ENCODE data around the gene HUS1. TPM values are rescaled to one million over a fixed set of nuclear protein-coding genes. Genes with fewer than 3 reads are reported as not detected.
"Not testable (repeated sequence)": the region's sequence is repeated elsewhere in the genome, so short reads cannot be mapped to it uniquely, and the experiment has no call there.

The HUS1 gene
- total and polyA plus RNA-seq, 9 donors, result 10.0 to 27.2 (median 20.7) TPM

DNA sequence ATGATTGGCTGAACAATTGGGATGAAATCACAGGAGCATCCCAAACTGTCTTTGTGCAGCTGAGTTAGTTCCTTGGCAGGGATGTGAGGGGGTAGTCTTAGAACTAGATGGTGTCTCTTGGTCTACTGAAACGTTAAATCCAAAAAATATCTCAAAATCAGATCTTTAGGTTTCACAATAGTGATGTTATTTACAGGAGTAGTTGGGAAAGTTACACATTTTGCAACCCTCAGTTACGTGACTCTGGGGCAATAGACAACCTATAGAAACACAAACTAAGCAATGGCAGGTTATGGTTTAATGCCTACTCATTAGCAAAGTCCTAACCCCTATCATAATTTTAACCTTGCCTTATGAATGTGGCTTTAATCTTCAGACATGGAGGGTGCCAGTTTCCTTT lies 55.1 kb downstream of the HUS1 start:
- H3K27me3 ChIP-seq, result no peaks in the 10 kb centered on the region
- intact Hi-C loops (cut with DNase I), result no loop called here
- no peak overlapping the region for H3K4me3 ChIP-seq
- 72 to 81% (median 75%) methylated on average over 2 of the region's 2 CpGs for WGBS, 3 donors
- no peak for TF ChIP-seq EP300 (IDR thresholded peaks at IDR 0.05)
- no peak for TF ChIP-seq POLR2A (IDR thresholded peaks at IDR 0.05)
- TF ChIP-seq, protein P1, sequence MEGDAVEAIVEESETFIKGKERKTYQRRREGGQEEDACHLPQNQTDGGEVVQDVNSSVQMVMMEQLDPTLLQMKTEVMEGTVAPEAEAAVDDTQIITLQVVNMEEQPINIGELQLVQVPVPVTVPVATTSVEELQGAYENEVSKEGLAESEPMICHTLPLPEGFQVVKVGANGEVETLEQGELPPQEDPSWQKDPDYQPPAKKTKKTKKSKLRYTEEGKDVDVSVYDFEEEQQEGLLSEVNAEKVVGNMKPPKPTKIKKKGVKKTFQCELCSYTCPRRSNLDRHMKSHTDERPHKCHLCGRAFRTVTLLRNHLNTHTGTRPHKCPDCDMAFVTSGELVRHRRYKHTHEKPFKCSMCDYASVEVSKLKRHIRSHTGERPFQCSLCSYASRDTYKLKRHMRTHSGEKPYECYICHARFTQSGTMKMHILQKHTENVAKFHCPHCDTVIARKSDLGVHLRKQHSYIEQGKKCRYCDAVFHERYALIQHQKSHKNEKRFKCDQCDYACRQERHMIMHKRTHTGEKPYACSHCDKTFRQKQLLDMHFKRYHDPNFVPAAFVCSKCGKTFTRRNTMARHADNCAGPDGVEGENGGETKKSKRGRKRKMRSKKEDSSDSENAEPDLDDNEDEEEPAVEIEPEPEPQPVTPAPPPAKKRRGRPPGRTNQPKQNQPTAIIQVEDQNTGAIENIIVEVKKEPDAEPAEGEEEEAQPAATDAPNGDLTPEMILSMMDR (IDR thresholded peaks at IDR 0.05), result no peak
- H3K9me3 ChIP-seq, result no peaks in the 10 kb centered on the region
- DNase-seq, result no peak
- no peak overlapping the region for H3K27ac ChIP-seq
- no peaks in the 10 kb centered on the region for H3K36me3 ChIP-seq
- H3K4me1 ChIP-seq (ENCODE audit: insufficient read depth), result no peaks in the 10 kb centered on the region

DNA sequence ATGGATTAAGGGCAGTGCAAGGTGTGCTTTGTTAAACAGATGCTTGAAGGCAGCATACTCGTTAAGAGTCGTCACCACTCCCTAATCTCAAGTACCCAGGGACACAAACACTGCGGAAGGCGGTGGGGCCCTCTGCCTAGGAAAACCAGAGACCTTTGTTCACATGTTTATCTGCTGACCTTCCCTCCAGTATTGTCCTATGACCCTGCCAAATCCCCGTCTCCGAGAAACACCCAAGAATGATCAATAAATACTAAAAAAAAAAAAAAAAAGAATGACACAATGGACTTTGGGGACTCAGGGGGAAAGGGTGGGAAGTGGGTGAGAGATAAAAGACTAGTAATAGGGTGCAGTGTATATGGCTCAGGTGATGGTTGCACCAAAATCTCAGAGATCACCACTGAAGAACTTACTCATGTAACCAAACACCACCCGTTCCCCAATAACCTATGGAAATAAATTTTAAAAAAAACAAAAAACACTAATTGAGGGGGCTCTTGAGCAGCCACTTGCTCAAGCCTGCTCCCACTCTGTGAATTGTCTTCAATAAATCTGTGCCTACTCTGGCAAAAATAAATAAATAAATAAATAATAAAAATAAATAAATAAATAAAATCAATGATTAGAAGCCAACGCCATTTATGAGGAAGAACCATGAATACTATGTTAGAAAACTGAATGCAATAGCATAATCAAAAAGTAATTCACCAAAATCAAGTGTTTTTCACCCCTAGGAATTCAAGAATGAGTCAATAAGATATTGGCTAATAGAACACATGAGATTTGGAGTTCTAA lies 56.1 kb downstream of the HUS1 start:
- H3K9me3 ChIP-seq; DNase-seq; H3K27ac ChIP-seq; H3K36me3 ChIP-seq; intact Hi-C loops (cut with DNase I); H3K4me3 ChIP-seq; H3K4me1 ChIP-seq (ENCODE audit: insufficient read depth); H3K27me3 ChIP-seq: not testable (repeated sequence)
- 72 to 84% (median 78%) methylated on average over 8 of the region's 8 CpGs for WGBS, 3 donors

DNA sequence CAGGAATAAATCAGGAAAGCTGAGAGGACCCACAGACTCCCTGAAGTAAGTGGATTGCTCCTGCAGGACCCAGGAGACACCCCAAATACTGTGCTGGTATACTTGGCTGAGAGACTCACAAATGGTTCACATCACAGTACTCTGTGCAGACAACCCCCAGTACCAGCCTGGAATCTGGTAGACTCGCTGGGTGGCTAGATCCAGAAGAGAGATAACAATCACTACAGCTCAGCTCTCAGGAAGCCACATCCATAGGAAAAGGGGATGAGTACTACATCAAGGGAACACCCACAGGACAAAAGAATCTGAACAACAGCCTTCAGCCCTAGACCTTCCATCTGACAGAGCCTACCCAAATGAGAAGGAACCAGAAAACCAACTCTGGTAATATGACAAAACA lies 62.9 kb downstream of the HUS1 start:
- H3K4me3 ChIP-seq; H3K27me3 ChIP-seq; H3K27ac ChIP-seq; H3K4me1 ChIP-seq (ENCODE audit: insufficient read depth); H3K9me3 ChIP-seq; H3K36me3 ChIP-seq; intact Hi-C loops (cut with DNase I); DNase-seq: not testable (repeated sequence)
- WGBS, 3 donors, result 56 to 78% (median 77%) methylated on average over 1 of the region's 1 CpG

DNA sequence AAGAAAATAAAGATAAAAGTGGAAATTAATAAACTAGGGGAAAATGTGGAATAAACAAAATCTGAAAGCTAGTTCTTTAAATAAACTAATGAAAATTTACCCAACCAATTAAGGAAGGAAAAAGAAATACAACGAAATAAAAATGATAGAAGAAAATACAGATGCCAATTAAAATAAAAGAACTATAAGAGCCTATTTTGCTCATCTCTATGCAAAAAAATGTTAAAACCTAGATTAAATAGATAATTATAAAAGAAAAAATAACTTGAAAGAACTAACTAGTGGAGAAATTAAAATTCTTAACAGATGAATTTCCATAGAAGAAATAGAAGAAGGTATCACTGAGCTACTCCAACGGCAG lies 63.8 kb downstream of the HUS1 start:
- DNase-seq, result no peak
- Histone ChIP-seq H3K36me3 (no peaks in the 10 kb centered on the region), H3K27ac (no peak overlapping the region), H3K27me3 (no peaks in the 10 kb centered on the region), H3K4me3 (no peak overlapping the region), H3K9me3 (no peaks in the 10 kb centered on the region), H3K4me1 (ENCODE audit: insufficient read depth) (no peaks in the 10 kb centered on the region)
- intact Hi-C loops (cut with DNase I), result no loop called here
- 70 to 80% (median 72%) methylated on average over 2 of the region's 2 CpGs for WGBS, 3 donors
- no peak for TF ChIP-seq EP300 (IDR thresholded peaks at IDR 0.05)
- TF ChIP-seq POLR2A (IDR thresholded peaks at IDR 0.05), result no peak
- TF ChIP-seq, protein P1 (IDR thresholded peaks at IDR 0.05), result no peak

DNA sequence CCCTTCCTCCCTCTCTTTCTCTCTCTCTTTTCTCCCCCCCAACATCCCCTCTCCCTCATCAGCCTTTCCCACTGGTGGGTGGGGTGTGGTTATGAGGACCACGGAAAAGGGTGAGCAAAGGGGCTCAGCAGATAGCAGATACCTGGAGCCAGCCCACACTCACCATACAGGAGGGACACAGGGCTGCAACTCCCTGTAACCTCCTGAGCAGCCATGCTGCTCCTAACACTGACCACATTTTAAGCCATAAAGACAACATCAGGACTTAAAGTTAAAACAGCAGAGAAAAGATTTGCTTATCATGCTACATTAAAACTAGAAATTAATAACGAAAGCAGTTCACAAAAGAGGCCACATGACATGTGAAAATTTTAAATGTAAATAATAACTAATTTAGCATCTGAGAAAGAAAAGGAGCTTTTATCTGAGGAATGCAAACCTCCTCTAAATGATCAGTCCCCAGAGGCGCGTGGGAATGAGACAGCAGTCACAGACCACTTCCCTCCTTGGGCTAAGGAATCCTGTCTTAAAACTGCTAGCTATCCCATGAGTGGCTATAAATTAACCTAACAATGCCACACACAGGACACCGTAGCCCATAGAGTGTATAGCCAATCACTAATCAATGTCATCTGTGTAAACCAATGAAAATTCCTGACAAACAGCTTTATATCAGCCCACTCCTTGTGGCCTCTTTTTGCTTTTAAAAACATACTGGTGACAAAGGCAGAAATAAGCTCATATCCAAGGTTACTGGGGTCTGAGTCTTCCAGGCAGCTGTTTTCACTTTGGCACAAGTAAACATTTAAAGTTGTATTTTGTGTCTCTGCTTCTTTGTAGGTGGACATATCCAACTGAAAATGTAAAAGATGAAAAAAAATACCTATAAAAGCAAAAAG lies 64.4 kb downstream of the HUS1 start:
- intact Hi-C loops (cut with DNase I), result no loop called here
- no peaks in the 10 kb centered on the region for H3K36me3 ChIP-seq
- TF ChIP-seq EP300 (IDR thresholded peaks at IDR 0.05) (no peak), POLR2A (IDR thresholded peaks at IDR 0.05) (no peak)
- TF ChIP-seq, protein P1 (IDR thresholded peaks at IDR 0.05), result no peak
- H3K27me3 ChIP-seq, result no peaks in the 10 kb centered on the region
- H3K4me3 ChIP-seq, result no peak overlapping the region
- no peak overlapping the region for H3K27ac ChIP-seq
- H3K4me1 ChIP-seq (ENCODE audit: insufficient read depth), result no peaks in the 10 kb centered on the region
- no peaks in the 10 kb centered on the region for H3K9me3 ChIP-seq
- whole genome bisulfite sequencing, 3 donors, result 19 to 26% (median 24%) methylated on average over 5 of the region's 5 CpGs
- no peak for DNase-seq

Other genes starting within 250 kb of the HUS1 start
- gene PKD1L1, start 31.1 kb downstream of the HUS1 start, total RNA-seq, result under 1 TPM; 0.11 to 0.48 (median 0.28) TPM
- under 1 TPM; 0.13 to 0.22 TPM for gene PKD1L1, start 31.1 kb downstream of the HUS1 start, polyA plus RNA-seq
- not detected for gene SUN3, start 49.5 kb upstream of the HUS1 start, total RNA-seq
- not detected for gene SUN3, start 49.5 kb upstream of the HUS1 start, polyA plus RNA-seq
- gene C7orf57, start 55.9 kb upstream of the HUS1 start, total RNA-seq, result 10 to 100 TPM in 1 of 7 donors, 1 to 10 TPM in 1, under 1 TPM in 3, not detected in 2; 0.30 to 18.6 (median 0.38) TPM
- under 1 TPM in 1 of 2 donors, not detected in 1; 0.02 TPM for gene C7orf57, start 55.9 kb upstream of the HUS1 start, polyA plus RNA-seq
- gene UPP1, start 109.7 kb upstream of the HUS1 start, total RNA-seq, result 10 to 100 TPM in 2 of 7 donors, 1 to 10 TPM in 5; 5.4 to 13.5 (median 7.1) TPM
- gene UPP1, start 109.7 kb upstream of the HUS1 start, polyA plus RNA-seq, result 1 to 10 TPM; 5.9 to 8.0 TPM
- 1 to 10 TPM in 1 of 7 donors, under 1 TPM in 6; 0.10 to 4.1 (median 0.45) TPM for gene ABCA13, start 191.8 kb upstream of the HUS1 start, total RNA-seq
- under 1 TPM; 0.02 to 0.05 TPM for gene ABCA13, start 191.8 kb upstream of the HUS1 start, polyA plus RNA-seq